ENCODE results near the gene ASCL4.

DNA sequence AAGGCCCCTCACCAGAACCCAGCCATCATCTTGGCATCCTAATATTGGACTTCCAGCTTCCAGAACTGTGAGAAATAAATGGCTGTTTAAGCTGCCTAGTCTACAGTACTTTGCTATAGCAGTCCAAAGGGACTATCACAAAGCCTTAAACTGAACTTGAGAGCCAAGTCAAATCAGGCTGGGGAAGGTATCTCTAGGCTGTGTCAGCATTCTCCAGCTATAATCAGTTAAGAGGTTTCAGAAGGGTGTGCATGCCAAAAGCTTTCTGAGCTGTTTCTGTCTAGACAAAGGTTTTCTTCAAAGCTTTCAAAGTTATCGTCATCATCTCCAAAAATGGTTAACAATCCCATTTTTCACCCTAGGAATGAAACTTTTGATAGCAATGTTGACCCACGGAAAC lies 7.6 kb downstream of the ASCL4 start:
- TF ChIP-seq, protein P1, sequence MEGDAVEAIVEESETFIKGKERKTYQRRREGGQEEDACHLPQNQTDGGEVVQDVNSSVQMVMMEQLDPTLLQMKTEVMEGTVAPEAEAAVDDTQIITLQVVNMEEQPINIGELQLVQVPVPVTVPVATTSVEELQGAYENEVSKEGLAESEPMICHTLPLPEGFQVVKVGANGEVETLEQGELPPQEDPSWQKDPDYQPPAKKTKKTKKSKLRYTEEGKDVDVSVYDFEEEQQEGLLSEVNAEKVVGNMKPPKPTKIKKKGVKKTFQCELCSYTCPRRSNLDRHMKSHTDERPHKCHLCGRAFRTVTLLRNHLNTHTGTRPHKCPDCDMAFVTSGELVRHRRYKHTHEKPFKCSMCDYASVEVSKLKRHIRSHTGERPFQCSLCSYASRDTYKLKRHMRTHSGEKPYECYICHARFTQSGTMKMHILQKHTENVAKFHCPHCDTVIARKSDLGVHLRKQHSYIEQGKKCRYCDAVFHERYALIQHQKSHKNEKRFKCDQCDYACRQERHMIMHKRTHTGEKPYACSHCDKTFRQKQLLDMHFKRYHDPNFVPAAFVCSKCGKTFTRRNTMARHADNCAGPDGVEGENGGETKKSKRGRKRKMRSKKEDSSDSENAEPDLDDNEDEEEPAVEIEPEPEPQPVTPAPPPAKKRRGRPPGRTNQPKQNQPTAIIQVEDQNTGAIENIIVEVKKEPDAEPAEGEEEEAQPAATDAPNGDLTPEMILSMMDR (IDR thresholded peaks at IDR 0.05; ENCODE audit: low read length) = no peak
- no peak for TF ChIP-seq EZH2 (optimal IDR thresholded peaks at IDR 0.05; ENCODE audit: low read depth, low read length)
- no peak for TF ChIP-seq EZH2phosphoT487 (IDR thresholded peaks at IDR 0.05; ENCODE audit: low read length)
